Gastrocnemius medialis (tissue), 4 donors: ENCODE results near the gene COL23A1. TPM values are rescaled to one million over a fixed set of nuclear protein-coding genes. Genes with fewer than 3 reads are reported as not detected.

Experiments used
- ATAC-seq, 2 donors: fragments of 150-250 bp; one replicate each; pipeline ENCODE4 v1.9.1; 2016
- DNase-seq, 2 donors: peaks; one replicate each; pipeline ENCODE4 v3.0.0-alpha.2; 2019
- H3K27ac ChIP-seq, 4 donors: fragments of 200-600 bp; sonication (generic); 1 replicate in 1 of 4; 2 replicates in 3 of 4; pipeline ENCODE4 v1.5.1; 2016 to 2018; ENCODE audit warnings: mild to moderate bottlenecking in 2 of 4, moderate library complexity in 1 of 4
- H3K27me3 ChIP-seq, 3 donors: fragments of 200-600 bp; sonication (generic) in 2 of 3; 1 replicate in 1 of 3; 2 replicates in 2 of 3; pipeline versions ENCODE4 v1.5.1 to v1.6.0; 2016 to 2019; ENCODE audit warnings: mild to moderate bottlenecking in 1 of 3, moderate library complexity in 1 of 3
- H3K36me3 ChIP-seq, 2 donors: fragments of 200-600 bp; sonication (generic) in 1 of 2; one replicate each; pipeline ENCODE4 v1.5.1; 2017 to 2018
- H3K4me1 ChIP-seq, 2 donors: fragments of 200-600 bp; sonication (generic) in 1 of 2; one replicate each; pipeline ENCODE4 v1.5.1; 2016 to 2017; ENCODE audit warnings: mild to moderate bottlenecking in 2 of 2
- H3K4me3 ChIP-seq, 4 donors: fragments of 200-600 bp; sonication (generic) in 3 of 4; 1 replicate in 1 of 4; 2 replicates in 3 of 4; pipeline ENCODE4 v1.5.1; 2016 to 2019; ENCODE audit warnings: mild to moderate bottlenecking in 2 of 4
- H3K9me3 ChIP-seq, 3 donors: fragments of 200-600 bp; sonication (generic) in 2 of 3; 1 replicate in 1 of 3; 2 replicates in 2 of 3; pipeline ENCODE4 v1.5.1; 2016 to 2019
- CTCF ChIP-seq, 5 experiments: fragments of 450-650 bp in 3 of 5; fragments of 200-600 bp in 2 of 5; sonication (generic) in 2 of 5; IDR thresholded peaks in 4 of 5; conservative IDR thresholded peaks in 1 of 5; 1 replicate in 4 of 5; 2 replicates in 1 of 5; pipeline ENCODE4 v1.5.1; 2016 to 2019; ENCODE audit warnings: antibody characterized with exemption in 5 of 5, mild to moderate bottlenecking in 3 of 5, moderate library complexity in 3 of 5
- POLR2A ChIP-seq, 2 donors: fragments of 450-650 bp; IDR thresholded peaks; one replicate each; pipeline ENCODE4 v1.6.1; 2017; ENCODE audit warnings: antibody characterized with exemption in 2 of 2, mild to moderate bottlenecking in 2 of 2, moderate library complexity in 2 of 2
- in situ Hi-C, 4 donors: fragments of 200-750 bp; cut with MboI; loops; one replicate each; pipeline versions ENCODE4 v1.15.0 to v1.8.0; 2017; ENCODE audit warnings: low sequenced_read_pairs in 4 of 4
- intact Hi-C: fragments of 100-400 bp; cut with DNase I; formaldehyde crosslinking; loops from one replicate; pipeline ENCODE4 v1.15.1; 2023; ENCODE audit warnings: low total_unique reads
- total RNA-seq, 4 donors: library from RNA; depleted of rRNA; stranded (reverse); fragments of >200 nt; gene quantifications; one replicate each; pipeline versions ENCODE4 v1.1.0 to v1.2.3, GENCODE V29; 2016

Gene COL23A1
- total RNA-seq, 4 donors from 2014 or later = 0.62 to 1.1 (median 0.97) TPM; not detected in 1

GRCh38 chr5:178291161-178291561, 299.0 kb downstream of the COL23A1 start:
- H3K36me3 ChIP-seq = no peaks in the 10 kb centered on the region
- H3K27ac ChIP-seq = no peak overlapping the region
- ATAC-seq (no peak), DNase-seq (no peak)
- intact Hi-C loops (no loop called here), in situ Hi-C loops (loop anchor here in 1 of 4 donors (25.0 kb wide), 1 partner anchor 1196 kb away; no protein-coding TSS in a partner anchor)
- H3K4me1 ChIP-seq = peaks cover 2 to 9% of the 10 kb centered on the region in 2 donors
- TF ChIP-seq POLR2A (IDR thresholded peaks at IDR 0.05) = no peak
- no peak for TF ChIP-seq CTCF (IDR thresholded peaks at IDR 0.05 in 4 of 5, conservative IDR thresholded peaks at IDR 0.05 in 1 of 5)
- peaks cover 0 to 19% (median 15%) of the 10 kb centered on the region in 3 donors for H3K27me3 ChIP-seq
- no peaks in the 10 kb centered on the region for H3K9me3 ChIP-seq
- H3K4me3 ChIP-seq = no peak overlapping the region

GRCh38 chr5:178290376-178290775, 299.8 kb downstream of the COL23A1 start:
- in situ Hi-C loops = loop anchor here in 1 of 4 donors (25.0 kb wide), 1 partner anchor 1197 kb away; no protein-coding TSS in a partner anchor

GRCh38 chr5:178289438-178289837, 300.8 kb downstream of the COL23A1 start:
- in situ Hi-C loops (loop anchor here in 2 of 4 donors (10.0 to 25.0 kb wide), 3 partner anchors 265 to 1198 kb away; no protein-coding TSS in a partner anchor), intact Hi-C loops (loop anchor here (10.0 kb wide), 1 partner anchor 445 kb away; the partner anchor contains the start of gene ZNF354A)
- peaks cover 2 to 9% of the 10 kb centered on the region in 2 donors for H3K4me1 ChIP-seq
- no peaks in the 10 kb centered on the region for H3K36me3 ChIP-seq
- H3K27ac ChIP-seq = no peak overlapping the region
- TF ChIP-seq CTCF (IDR thresholded peaks at IDR 0.05 in 4 of 5, conservative IDR thresholded peaks at IDR 0.05 in 1 of 5) (no peak), POLR2A (IDR thresholded peaks at IDR 0.05) (no peak)
- H3K9me3 ChIP-seq = no peaks in the 10 kb centered on the region
- H3K27me3 ChIP-seq = peaks cover 0 to 19% (median 15%) of the 10 kb centered on the region in 3 donors
- DNase-seq (no peak), ATAC-seq (peak in 1 of 2 donors; percentile 43)
- no peak overlapping the region for H3K4me3 ChIP-seq

More at GRCh38 chr5:178290376-178290775, 299.8 kb downstream of the COL23A1 start:
- ATAC-seq = no peak
- Histone ChIP-seq H3K36me3 (no peaks in the 10 kb centered on the region), H3K27me3 (peaks cover 0 to 19% (median 15%) of the 10 kb centered on the region in 3 donors), H3K4me3 (no peak overlapping the region), H3K4me1 (peaks cover 2 to 9% of the 10 kb centered on the region in 2 donors), H3K9me3 (no peaks in the 10 kb centered on the region), H3K27ac (no peak overlapping the region)
- intact Hi-C loops = no loop called here
- TF ChIP-seq CTCF (IDR thresholded peaks at IDR 0.05 in 4 of 5, conservative IDR thresholded peaks at IDR 0.05 in 1 of 5) = no peak
- TF ChIP-seq POLR2A (IDR thresholded peaks at IDR 0.05) = no peak
- no peak for DNase-seq

- peaks cover 0 to 19% (median 15%) of the 10 kb centered on the region in 3 donors for H3K27me3 ChIP-seq
- no peak for ATAC-seq
- in situ Hi-C loops = loop anchor here in 2 of 4 donors (10.0 to 25.0 kb wide), 3 partner anchors 266 to 1199 kb away; no protein-coding TSS in a partner anchor
These were observed 301.5 kb downstream of the COL23A1 start for GRCh38 chr5:178288401-178289368.

More at GRCh38 chr5:178288401-178289368, 301.5 kb downstream of the COL23A1 start:
- Histone ChIP-seq H3K9me3 (peaks cover 0 to 7% (median 4%) of the 10 kb centered on the region in 3 donors), H3K36me3 (no peaks in the 10 kb centered on the region), H3K4me3 (no peak overlapping the region), H3K4me1 (peaks cover 2 to 9% of the 10 kb centered on the region in 2 donors), H3K27ac (no peak overlapping the region)
- intact Hi-C loops = loop anchor here (10.0 kb wide), 1 partner anchor 446 kb away; the partner anchor contains the start of gene ZNF354A
- TF ChIP-seq CTCF (IDR thresholded peaks at IDR 0.05 in 4 of 5, conservative IDR thresholded peaks at IDR 0.05 in 1 of 5) = no peak
- no peak for TF ChIP-seq POLR2A (IDR thresholded peaks at IDR 0.05)
- DNase-seq = no peak
